NCI-H187 (cell line): ENCODE measurements around the gene SPOP.
"Not testable (repeated sequence)": the region's sequence is repeated elsewhere in the genome, so short reads cannot be mapped to it uniquely, and the experiment has no call there.

ENCODE experiments used
- DNase-seq, 2 experiments: peaks; one replicate each; lab custom pipeline; 2025; lab: John Stamatoyannopoulos, UW

Gene SPOP

DNA sequence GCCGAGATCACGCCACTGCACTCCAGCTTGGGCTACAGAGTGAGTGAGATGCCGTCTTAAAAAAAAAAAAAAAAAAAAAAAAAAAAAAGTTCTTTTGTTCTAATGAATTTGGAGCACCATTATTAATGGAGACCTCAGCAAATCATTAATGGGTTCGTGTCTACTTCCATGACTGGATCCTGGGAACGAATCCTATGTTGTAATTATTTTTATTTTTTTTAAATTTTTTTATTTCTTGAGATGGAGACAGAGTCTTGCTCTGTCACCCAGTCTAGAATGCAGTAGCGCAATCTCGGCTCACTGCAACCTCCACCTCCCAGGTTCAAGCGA is 30.7 kb downstream of the SPOP start:
- DNase-seq = no peak

- no peak for DNase-seq
Observed at GRCh38 chr17:49646391-49647255, 31.3 kb downstream of the SPOP start.

DNA sequence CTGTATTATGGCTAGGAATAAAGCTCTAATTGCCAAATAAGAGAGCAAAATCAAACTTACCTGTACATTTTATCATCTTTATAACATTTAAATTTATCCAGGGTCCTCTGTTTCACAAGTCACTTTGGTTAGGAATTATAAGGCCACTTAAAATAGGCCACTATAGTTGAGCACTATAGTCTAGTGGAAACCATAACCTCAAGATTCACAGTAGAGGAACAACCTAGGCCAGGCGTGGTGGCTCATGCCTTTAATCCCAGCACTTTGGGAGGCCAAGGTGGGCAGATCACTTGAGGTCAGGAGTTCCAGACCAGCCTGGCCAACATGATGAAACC is 31.9 kb downstream of the SPOP start:
- DNase-seq = not testable (repeated sequence)

GRCh38 chr17:49645654-49646053 is 32.2 kb downstream of the SPOP start:
- DNase-seq = no peak

DNA sequence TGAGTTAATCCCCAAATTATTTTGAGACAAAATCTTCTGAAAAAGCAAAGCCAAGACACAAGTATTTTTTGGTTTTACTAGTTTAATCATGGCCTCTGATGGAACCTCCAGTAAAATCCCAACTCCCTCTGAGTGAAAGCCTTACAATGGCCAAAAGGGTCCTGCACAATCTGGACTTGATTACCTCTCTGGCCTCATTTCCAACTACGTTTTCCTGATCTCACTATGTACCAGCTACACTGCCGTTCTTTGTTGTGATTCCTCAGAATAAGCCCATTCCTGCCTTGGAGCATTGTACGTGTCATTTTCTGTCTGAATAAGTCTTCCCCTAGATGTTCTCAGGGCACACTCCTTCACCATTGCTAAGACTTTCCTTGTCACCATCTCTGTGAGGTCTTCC is 37.3 kb downstream of the SPOP start:
- DNase-seq = no peak

DNA sequence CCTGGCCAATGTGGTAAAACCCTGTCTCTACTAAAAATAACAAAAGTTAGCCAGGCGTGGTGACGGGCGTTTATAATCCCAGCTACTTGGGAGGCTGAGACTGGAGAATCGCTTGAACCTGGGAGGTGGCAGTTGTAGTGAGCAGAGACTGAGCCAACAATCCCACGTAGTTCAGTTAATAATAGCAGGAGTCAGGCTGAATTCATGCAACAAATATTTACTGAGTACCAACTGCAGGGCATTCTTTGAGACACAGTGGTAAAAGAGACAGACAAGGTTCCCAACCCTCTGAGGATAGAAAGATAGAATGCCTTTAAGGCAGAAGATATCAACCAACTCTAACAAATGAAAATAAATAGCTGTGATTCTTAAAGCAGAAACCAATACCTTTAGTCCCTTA is 39.1 kb downstream of the SPOP start:
- no peak for DNase-seq

- no peak for DNase-seq
Observed at GRCh38 chr17:49637739-49638138, 40.2 kb downstream of the SPOP start.

DNA sequence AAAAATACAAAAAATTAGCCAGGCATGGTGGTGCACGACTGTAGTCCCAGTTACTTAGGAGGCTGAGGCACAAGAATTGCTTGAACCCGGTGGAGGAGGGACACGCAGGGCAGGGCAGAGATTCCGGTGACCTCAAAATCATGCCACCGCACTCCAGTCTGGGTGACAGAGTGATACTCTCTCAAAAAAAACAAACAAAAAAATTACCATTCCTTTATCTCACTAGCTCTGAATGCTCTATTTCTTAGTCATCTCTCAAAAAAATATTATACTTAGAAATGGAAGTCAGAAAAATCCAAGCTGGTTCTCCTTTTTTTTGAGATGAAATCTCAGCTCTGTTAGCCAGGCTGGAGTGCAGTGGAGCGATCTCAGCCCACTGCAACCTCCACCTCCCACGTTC is 40.8 kb downstream of the SPOP start:
- DNase-seq = no peak

DNA sequence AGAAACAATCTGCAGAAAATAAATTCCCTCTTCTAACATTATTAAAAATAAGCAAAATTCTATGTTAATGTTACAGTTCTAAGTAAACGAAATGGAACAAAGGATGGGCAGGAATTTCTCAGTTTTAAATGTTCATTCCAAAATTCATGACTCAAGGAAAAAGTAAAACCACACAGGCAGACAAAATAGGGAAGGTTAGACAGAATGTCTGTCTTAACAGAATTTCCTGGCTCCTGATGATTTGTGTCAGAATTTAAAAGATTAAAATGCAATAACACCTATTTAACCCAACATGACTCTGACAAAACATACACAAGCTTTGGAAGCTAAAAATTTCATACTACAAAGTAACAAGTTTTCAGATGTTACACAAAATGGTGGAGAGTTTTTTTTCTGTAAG is 42.8 kb downstream of the SPOP start:
- no peak for DNase-seq

GRCh38 chr17:49634485-49634860 is 43.4 kb downstream of the SPOP start:
- DNase-seq = no peak

GRCh38 chr17:49633762-49634484 is 44.0 kb downstream of the SPOP start:
- DNase-seq = no peak

DNA sequence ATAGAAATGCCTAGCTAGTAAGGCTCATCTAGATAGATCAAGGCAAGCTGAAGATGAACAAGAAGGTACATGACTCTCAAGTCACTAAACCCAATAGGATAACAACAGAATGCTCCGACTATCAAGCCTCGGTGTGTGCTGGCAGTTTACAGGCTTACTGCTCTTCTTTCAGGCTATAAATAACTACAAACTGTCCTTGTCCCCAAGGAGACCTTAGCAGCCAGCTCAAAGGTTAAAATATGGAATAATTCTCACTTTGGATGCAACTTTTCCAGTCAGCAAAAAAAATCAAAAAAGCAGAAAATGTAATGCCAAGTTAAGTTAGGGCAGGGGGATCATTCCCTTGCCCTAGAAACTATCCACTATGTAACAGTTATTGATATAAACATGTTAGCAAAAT is 44.6 kb downstream of the SPOP start:
- no peak for DNase-seq

GRCh38 chr17:49632201-49632600 is 45.7 kb downstream of the SPOP start:
- no peak for DNase-seq

GRCh38 chr17:49631496-49631895 is 46.4 kb downstream of the SPOP start:
- DNase-seq = no peak

DNA sequence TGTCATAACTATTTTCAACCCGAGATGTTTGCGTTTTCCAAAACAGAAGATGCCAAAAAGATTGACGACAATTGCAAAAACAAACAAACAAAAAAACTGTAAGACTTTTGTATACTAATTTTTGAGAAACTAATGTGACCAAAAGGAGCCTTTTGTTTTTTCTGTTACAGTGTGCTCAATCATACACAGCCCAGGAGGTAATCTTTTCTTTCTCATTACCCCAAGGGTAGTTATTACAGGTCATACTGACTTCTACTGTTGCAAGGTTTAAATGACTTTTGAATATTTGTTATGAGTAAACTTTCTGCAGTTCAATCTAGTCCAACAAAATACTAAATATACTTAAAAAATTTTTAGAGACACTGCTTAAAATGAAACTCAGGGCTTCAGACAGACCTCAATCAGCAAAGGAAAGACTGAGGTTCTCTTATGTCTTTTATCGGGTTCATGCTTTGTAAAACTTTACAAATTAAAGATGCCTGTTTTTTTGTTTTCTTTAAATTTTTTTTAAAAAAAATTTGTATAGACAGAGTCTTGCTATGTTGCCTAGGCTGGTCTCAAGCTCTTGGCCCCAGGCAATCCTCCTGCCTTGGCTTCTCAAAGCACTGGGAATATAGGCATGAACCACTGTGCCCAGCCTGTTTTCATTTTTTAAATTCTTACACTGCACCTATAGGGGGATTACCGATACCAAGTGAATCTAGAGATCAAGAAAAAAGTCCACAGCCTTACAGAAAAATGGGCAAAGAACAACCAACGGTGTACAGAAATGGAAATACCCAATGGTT is 47.6 kb downstream of the SPOP start:
- no peak for DNase-seq

- no peak for DNase-seq
Observed at GRCh38 chr17:49629447-49629846, 48.5 kb downstream of the SPOP start.

- no peak for DNase-seq
Observed at GRCh38 chr17:49624896-49625295, 53.0 kb downstream of the SPOP start.

GRCh38 chr17:49621946-49622529 is 55.9 kb downstream of the SPOP start:
- no peak for DNase-seq

GRCh38 chr17:49621420-49621819 is 56.5 kb downstream of the SPOP start:
- DNase-seq = no peak

GRCh38 chr17:49618028-49618611 is 59.8 kb downstream of the SPOP start:
- DNase-seq = no peak

GRCh38 chr17:49616601-49617131 is 61.2 kb downstream of the SPOP start:
- DNase-seq = no peak

DNA sequence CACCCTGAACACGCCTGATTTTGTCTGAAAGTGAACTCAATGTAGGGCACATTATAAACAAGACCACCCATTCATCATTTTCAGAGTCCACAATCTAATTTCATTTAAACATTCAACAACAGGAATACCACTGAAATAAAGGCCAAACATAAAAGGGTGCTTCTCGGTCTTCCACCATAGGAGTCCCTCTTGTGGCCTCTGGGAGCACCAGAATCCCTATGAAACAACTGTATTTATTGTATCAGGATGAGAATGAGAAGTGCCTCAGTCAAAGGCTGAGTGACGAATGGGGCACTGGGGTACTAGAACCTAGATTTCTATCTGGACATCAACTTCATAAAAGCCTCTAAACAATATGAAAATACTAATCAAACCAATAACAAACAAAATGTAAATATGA is 61.8 kb downstream of the SPOP start:
- DNase-seq = no peak
